WTC11 (cell line): ENCODE measurements around the gene SERPING1.

Experiments used
- CBFB ChIP-seq: sonication (generic); formaldehyde crosslinking; IDR thresholded peaks from 2 replicates; pipeline ENCODE4 v1.8.1; 2022; ENCODE audit warnings: mild to moderate bottlenecking, low read depth, missing genetic modification reagents
- FOXJ3 ChIP-seq: sonication (generic); formaldehyde crosslinking; IDR thresholded peaks from 2 replicates; pipeline ENCODE4 v1.9.0; 2021; ENCODE audit warnings: missing genetic modification reagents, mild to moderate bottlenecking, borderline replicate concordance
- JUN ChIP-seq: sonication (generic); formaldehyde crosslinking; IDR thresholded peaks from 2 replicates; pipeline ENCODE4 v1.8.0; 2023; ENCODE audit warnings: mild to moderate bottlenecking, missing genetic modification reagents
- MXD4 ChIP-seq: fragments of 250-450 bp; sonication (Bioruptor Pico); IDR thresholded peaks from 2 replicates; pipeline ENCODE4 v1.8.0; 2021; ENCODE audit warnings: mild to moderate bottlenecking, moderate library complexity, borderline replicate concordance
- NFYB ChIP-seq: sonication (generic); formaldehyde crosslinking; conservative IDR thresholded peaks from 2 replicates; pipeline ENCODE4 v1.8.0; 2022; ENCODE audit warnings: low read depth, missing genetic modification reagents
- NR2C2 ChIP-seq: sonication (generic); formaldehyde crosslinking; IDR thresholded peaks from 2 replicates; pipeline ENCODE4 v1.8.0; 2022; ENCODE audit warnings: mild to moderate bottlenecking, missing genetic modification reagents
- TCF7 ChIP-seq: sonication (generic); formaldehyde crosslinking; IDR thresholded peaks from 2 replicates; pipeline ENCODE4 v1.8.0; 2022; ENCODE audit warnings: mild to moderate bottlenecking, low read depth, missing genetic modification reagents, moderate library complexity
- TEAD1 ChIP-seq: sonication (generic); formaldehyde crosslinking; IDR thresholded peaks from 2 replicates; pipeline ENCODE4 v1.8.0; 2022; ENCODE audit warnings: mild to moderate bottlenecking, missing genetic modification reagents
- ZNF317 ChIP-seq: sonication (generic); formaldehyde crosslinking; IDR thresholded peaks from 2 replicates; pipeline ENCODE4 v1.8.1; 2023; ENCODE audit warnings: low read depth, mild to moderate bottlenecking, moderate library complexity, missing genetic modification reagents, borderline replicate concordance
- ZNF416 ChIP-seq: fragments of 250-450 bp; sonication (Bioruptor Pico); IDR thresholded peaks from 2 replicates; pipeline ENCODE4 v1.9.0; 2021; ENCODE audit warnings: mild to moderate bottlenecking, inconsistent platforms
- TF ChIP-seq, protein P1 (sequence below): fragments of 250-450 bp; sonication (Bioruptor Pico); IDR thresholded peaks from 2 replicates; pipeline ENCODE4 v2.1.2; 2022; ENCODE audit warnings: mild to moderate bottlenecking, moderate library complexity
- TF ChIP-seq, protein P2 (sequence below): fragments of 200-600 bp; IDR thresholded peaks from 2 replicates; pipeline ENCODE4 v1.8.0; 2022; ENCODE audit warnings: antibody characterized with exemption

DNA sequence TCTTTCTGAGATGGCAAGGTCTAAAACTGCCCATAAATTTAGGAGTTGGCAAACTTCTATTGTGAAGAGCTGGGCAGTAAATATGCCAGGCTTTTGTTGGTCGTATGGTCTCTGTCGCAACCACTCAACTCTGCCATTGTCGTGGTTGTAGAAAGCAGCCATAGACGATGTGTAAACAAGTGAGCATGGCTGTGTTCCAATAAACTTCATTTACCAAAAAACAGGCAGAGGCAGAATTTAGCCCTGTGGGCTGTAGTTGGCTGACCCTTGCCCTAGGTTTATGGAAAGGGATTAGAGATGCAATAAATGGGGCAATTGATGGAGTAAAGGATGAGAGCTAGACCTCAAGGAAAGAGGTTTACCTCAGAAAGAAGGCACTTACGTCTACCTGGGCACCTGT, 34.6 kb downstream of the SERPING1 start:
- no peak for TF ChIP-seq NR2C2 (CRISPR knock-in tag)
- TF ChIP-seq, protein P1, sequence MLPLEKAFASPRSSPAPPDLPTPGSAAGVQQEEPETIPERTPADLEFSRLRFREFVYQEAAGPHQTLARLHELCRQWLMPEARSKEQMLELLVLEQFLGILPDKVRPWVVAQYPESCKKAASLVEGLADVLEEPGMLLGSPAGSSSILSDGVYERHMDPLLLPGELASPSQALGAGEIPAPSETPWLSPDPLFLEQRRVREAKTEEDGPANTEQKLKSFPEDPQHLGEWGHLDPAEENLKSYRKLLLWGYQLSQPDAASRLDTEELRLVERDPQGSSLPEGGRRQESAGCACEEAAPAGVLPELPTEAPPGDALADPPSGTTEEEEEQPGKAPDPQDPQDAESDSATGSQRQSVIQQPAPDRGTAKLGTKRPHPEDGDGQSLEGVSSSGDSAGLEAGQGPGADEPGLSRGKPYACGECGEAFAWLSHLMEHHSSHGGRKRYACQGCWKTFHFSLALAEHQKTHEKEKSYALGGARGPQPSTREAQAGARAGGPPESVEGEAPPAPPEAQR = no peak
- TF ChIP-seq, protein P2, sequence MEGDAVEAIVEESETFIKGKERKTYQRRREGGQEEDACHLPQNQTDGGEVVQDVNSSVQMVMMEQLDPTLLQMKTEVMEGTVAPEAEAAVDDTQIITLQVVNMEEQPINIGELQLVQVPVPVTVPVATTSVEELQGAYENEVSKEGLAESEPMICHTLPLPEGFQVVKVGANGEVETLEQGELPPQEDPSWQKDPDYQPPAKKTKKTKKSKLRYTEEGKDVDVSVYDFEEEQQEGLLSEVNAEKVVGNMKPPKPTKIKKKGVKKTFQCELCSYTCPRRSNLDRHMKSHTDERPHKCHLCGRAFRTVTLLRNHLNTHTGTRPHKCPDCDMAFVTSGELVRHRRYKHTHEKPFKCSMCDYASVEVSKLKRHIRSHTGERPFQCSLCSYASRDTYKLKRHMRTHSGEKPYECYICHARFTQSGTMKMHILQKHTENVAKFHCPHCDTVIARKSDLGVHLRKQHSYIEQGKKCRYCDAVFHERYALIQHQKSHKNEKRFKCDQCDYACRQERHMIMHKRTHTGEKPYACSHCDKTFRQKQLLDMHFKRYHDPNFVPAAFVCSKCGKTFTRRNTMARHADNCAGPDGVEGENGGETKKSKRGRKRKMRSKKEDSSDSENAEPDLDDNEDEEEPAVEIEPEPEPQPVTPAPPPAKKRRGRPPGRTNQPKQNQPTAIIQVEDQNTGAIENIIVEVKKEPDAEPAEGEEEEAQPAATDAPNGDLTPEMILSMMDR = no peak
- no peak for TF ChIP-seq CBFB (CRISPR knock-in tag)
- no peak for TF ChIP-seq TEAD1 (CRISPR knock-in tag)
- no peak for TF ChIP-seq ZNF317 (CRISPR knock-in tag)
- no peak for TF ChIP-seq ZNF416 (CRISPR knock-in tag)
- TF ChIP-seq FOXJ3 (CRISPR knock-in tag) = no peak
- TF ChIP-seq TCF7 (CRISPR knock-in tag) = no peak
- TF ChIP-seq NFYB (CRISPR knock-in tag) = no peak
- no peak for TF ChIP-seq JUN (CRISPR knock-in tag)
- no peak for TF ChIP-seq MXD4 (CRISPR knock-in tag)
